Neuronal stem cell (in vitro differentiated cells): ENCODE measurements around the gene STAP1.

Experiments
- DNase-seq: peaks from one replicate; pipeline ENCODE4 v3.0.0-alpha.2; 2013; ENCODE audit warnings: low spot score
- H2AFZ ChIP-seq: one replicate; pipeline ENCODE4 v1.6.1; 2013; ENCODE audit warnings: mild to moderate bottlenecking, low read length, inconsistent platforms
- H2AK5ac ChIP-seq: 2 replicates; pipeline ENCODE4 v1.6.1; 2013; ENCODE audit warnings: low read depth, mild to moderate bottlenecking, inconsistent platforms, low read length, moderate library complexity, mixed read lengths
- H2BK120ac ChIP-seq: 2 replicates; pipeline ENCODE4 v1.6.1; 2013; ENCODE audit warnings: low read depth, mild to moderate bottlenecking, inconsistent platforms, low read length, moderate library complexity, mixed read lengths
- H2BK12ac ChIP-seq: one replicate; pipeline ENCODE4 v1.6.1; 2013; ENCODE audit warnings: low read length, inconsistent platforms
- H2BK15ac ChIP-seq: 2 replicates; pipeline ENCODE4 v1.6.1; 2013; ENCODE audit warnings: mild to moderate bottlenecking, low read length, inconsistent platforms, mixed read lengths
- H2BK5ac ChIP-seq: one replicate; pipeline ENCODE4 v1.6.1; 2013; ENCODE audit warnings: inconsistent platforms, mild to moderate bottlenecking, low read length, moderate library complexity
- H3K14ac ChIP-seq: one replicate; pipeline ENCODE4 v1.6.1; 2013; ENCODE audit warnings: low read length, inconsistent platforms
- H3K18ac ChIP-seq: 2 replicates; pipeline ENCODE4 v1.6.1; 2013; ENCODE audit warnings: low read length, inconsistent platforms
- H3K23ac ChIP-seq: 2 replicates; pipeline ENCODE4 v1.6.1; 2013; ENCODE audit warnings: low read depth, mild to moderate bottlenecking, mixed read lengths, low read length, inconsistent platforms; ENCODE audit not compliant: poor library complexity
- H3K27ac ChIP-seq: replicated peaks from 3 replicates; pipeline ENCODE4 v1.5.1; 2013; ENCODE audit warnings: low read length, inconsistent platforms
- H3K27me3 ChIP-seq, 3 experiments: 2 replicates each; pipeline ENCODE4 v1.6.1; 2013; ENCODE audit warnings: low read length in 3 of 3, mild to moderate bottlenecking in 2 of 3, inconsistent platforms in 1 of 3, low read depth in 1 of 3, mixed read lengths in 1 of 3, moderate library complexity in 1 of 3; ENCODE audit not compliant: control insufficient read depth in 3 of 3, insufficient read depth in 3 of 3
- H3K36me3 ChIP-seq, 2 donors: replicated peaks in 1 of 2; 2 replicates each; pipeline ENCODE4 v1.6.1; 2013; ENCODE audit warnings: low read length in 2 of 2; ENCODE audit not compliant: control insufficient read depth in 2 of 2, insufficient read depth in 2 of 2
- H3K4ac ChIP-seq: 2 replicates; pipeline ENCODE4 v1.6.1; 2013; ENCODE audit warnings: inconsistent platforms, mild to moderate bottlenecking, low read length, moderate library complexity
- H3K4me1 ChIP-seq, 2 donors: 1 replicate in 1 of 2; 2 replicates in 1 of 2; pipeline ENCODE4 v1.6.1; 2013; ENCODE audit warnings: low read length in 2 of 2, low read depth in 1 of 2; ENCODE audit not compliant: control insufficient read depth in 2 of 2, insufficient read depth in 1 of 2
- H3K4me2 ChIP-seq: one replicate; pipeline ENCODE4 v1.6.1; 2013; ENCODE audit warnings: mild to moderate bottlenecking, low read length, inconsistent platforms; ENCODE audit not compliant: insufficient read depth, poor library complexity, severe bottlenecking
- H3K4me3 ChIP-seq, 2 donors: 2 replicates each; pipeline ENCODE4 v1.5.1; 2013; ENCODE audit warnings: low read length in 2 of 2, mild to moderate bottlenecking in 2 of 2, inconsistent platforms in 1 of 2, moderate library complexity in 1 of 2
- H3K79me1 ChIP-seq: one replicate; pipeline ENCODE4 v1.6.1; 2013; ENCODE audit warnings: low read depth, mild to moderate bottlenecking, inconsistent platforms, low read length, moderate library complexity
- H3K9ac ChIP-seq: one replicate; pipeline ENCODE4 v1.6.1; 2013; ENCODE audit warnings: mild to moderate bottlenecking, low read depth, low read length, inconsistent platforms; ENCODE audit not compliant: poor library complexity
- H3K9me3 ChIP-seq, 2 donors: replicated peaks in 1 of 2; 2 replicates each; pipeline versions ENCODE3 to v1.6.1; 2013; ENCODE audit warnings: low read length in 2 of 2, mild to moderate bottlenecking in 2 of 2, inconsistent platforms in 1 of 2, low read depth in 1 of 2, mixed read lengths in 1 of 2, moderate library complexity in 1 of 2; ENCODE audit not compliant: control insufficient read depth in 2 of 2, insufficient read depth in 1 of 2
- H4K8ac ChIP-seq: one replicate; pipeline ENCODE4 v1.6.1; 2013; ENCODE audit warnings: low read depth, mild to moderate bottlenecking, inconsistent platforms, low read length, moderate library complexity
- H4K91ac ChIP-seq: one replicate; pipeline ENCODE4 v1.6.1; 2013; ENCODE audit warnings: low read length, low read depth, mild to moderate bottlenecking, inconsistent platforms; ENCODE audit not compliant: poor library complexity
- WGBS, 2 donors: extraction: QIAGEN DNeasy Blood & Tissue Kit; methylation state at CpG; one replicate each; pipeline ENCODE4 v1.1.7; 2013; ENCODE audit warnings: missing lambda C conversion rate in 2 of 2, mixed read lengths in 1 of 2; ENCODE audit not compliant: insufficient read length in 2 of 2, insufficient replicate concordance in 1 of 2; ENCODE audit errors: extremely low coverage in 2 of 2; 5-methylcytosine and 5-hydroxymethylcytosine counted together

Gene STAP1

DNA sequence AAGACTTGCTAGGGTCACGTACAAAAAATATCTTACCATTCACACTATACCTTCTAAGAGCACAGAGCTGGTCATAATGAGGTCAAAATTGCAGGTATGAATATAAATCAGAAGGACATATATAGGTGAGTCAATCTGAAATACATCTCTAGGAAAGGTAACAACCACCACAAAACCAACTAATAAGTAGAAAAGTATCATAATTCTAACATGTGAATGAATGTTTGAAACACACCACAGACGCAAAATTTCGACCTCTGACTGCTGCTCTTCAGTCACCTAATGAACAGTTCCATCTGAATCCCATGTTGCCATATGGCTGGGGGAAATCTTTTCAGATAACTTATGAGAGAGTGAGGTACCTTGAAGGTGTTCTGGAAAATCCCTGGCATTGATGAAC lies 22.1 kb downstream of the STAP1 start:
- no peaks in the 10 kb centered on the region for H3K36me3 ChIP-seq
- no peak overlapping the region for H2BK15ac ChIP-seq
- no peak overlapping the region for H3K4me2 ChIP-seq
- no CpG with 5 or more reads among the region's 3 CpGs for WGBS, 2 donors
- H4K91ac ChIP-seq: no peak overlapping the region
- no peak overlapping the region for H2AFZ ChIP-seq
- no peaks in the 10 kb centered on the region for H3K27me3 ChIP-seq
- no peak overlapping the region for H2BK5ac ChIP-seq
- H3K18ac ChIP-seq: no peak overlapping the region
- no peak overlapping the region for H4K8ac ChIP-seq
- no peak overlapping the region for H2AK5ac ChIP-seq
- H3K9me3 ChIP-seq: no peaks in the 10 kb centered on the region
- no peaks in the 10 kb centered on the region for H3K79me1 ChIP-seq
- no peaks in the 10 kb centered on the region for H3K4me1 ChIP-seq
- no peak overlapping the region for H3K23ac ChIP-seq
- H2BK120ac ChIP-seq: no peak overlapping the region
- H3K4ac ChIP-seq: no peak overlapping the region
- H3K9ac ChIP-seq: no peak overlapping the region
- no peak overlapping the region for H3K27ac ChIP-seq
- no peak for DNase-seq
- H3K4me3 ChIP-seq: no peak overlapping the region
- H3K14ac ChIP-seq: no peak overlapping the region
- no peak overlapping the region for H2BK12ac ChIP-seq

DNA sequence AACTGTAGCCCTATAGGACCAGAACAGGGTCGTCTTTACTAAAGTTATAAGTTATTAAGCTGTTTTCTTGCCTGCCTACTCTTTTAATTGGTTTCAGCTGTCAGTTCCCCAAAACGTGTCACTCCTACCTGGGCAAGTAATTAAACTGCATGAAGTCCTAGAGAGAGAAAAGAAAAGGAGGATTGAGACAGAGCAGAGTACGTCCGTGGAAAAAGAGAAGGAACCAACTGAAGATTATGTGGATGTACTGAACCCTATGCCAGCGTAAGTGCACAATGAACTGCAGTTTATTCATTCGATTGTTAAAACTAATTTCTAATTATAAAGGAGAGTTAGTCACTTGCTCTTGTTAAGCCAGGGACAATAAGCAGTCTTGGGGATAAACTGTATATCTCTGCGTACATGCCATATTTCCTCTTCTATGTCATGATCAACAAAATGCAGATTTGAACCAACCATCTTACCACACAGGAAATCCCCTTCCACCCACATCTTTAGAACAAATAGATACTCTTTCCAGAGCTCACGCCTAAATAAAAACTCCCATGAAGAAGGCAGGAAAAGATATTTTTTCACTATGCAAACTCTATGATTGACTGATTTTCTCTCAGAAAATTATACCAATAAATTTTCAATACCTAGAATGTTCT lies 22.8 kb downstream of the STAP1 start:
- Histone ChIP-seq H3K23ac (no peak overlapping the region), H2BK5ac (no peak overlapping the region), H3K27ac (no peak overlapping the region), H2BK15ac (no peak overlapping the region), H2AFZ (no peak overlapping the region), H2BK120ac (no peak overlapping the region), H3K18ac (no peak overlapping the region), H4K91ac (no peak overlapping the region), H3K4me3 (no peak overlapping the region), H2BK12ac (no peak overlapping the region), H3K4me1 (no peaks in the 10 kb centered on the region), H3K9ac (no peak overlapping the region), H3K79me1 (no peaks in the 10 kb centered on the region), H3K4ac (no peak overlapping the region), H4K8ac (no peak overlapping the region), H3K4me2 (no peak overlapping the region), H2AK5ac (no peak overlapping the region), H3K14ac (no peak overlapping the region), H3K36me3 (no peaks in the 10 kb centered on the region), H3K27me3 (no peaks in the 10 kb centered on the region), H3K9me3 (no peaks in the 10 kb centered on the region)
- DNase-seq: no peak
- no CpG with 5 or more reads among the region's 8 CpGs for WGBS, 2 donors

DNA sequence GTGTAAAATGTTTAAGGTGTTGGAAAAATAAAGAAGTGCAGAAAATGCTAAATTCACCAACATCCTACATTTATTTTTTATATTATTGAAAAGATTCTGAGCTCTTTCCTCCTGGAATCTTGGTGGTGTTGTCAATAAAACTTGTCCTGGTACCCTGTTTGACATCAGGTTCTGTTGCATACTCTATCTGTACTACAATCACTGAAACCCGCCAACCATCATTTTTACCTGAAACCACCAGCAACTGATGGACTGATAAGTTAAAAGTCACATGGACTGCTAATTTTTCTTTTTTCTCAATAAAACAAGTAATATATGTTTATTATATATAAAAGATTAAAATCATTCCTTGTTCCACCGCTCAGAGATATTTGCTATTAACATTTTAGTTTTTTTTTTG lies 23.4 kb downstream of the STAP1 start:
- Histone ChIP-seq H3K36me3 (no peaks in the 10 kb centered on the region), H2BK15ac (no peak overlapping the region), H3K14ac (no peak overlapping the region), H3K4ac (no peak overlapping the region), H3K4me1 (no peaks in the 10 kb centered on the region), H3K9ac (no peak overlapping the region), H2AFZ (no peak overlapping the region), H2BK5ac (no peak overlapping the region), H3K9me3 (no peaks in the 10 kb centered on the region), H3K27me3 (no peaks in the 10 kb centered on the region), H4K8ac (no peak overlapping the region), H3K79me1 (no peaks in the 10 kb centered on the region), H3K4me3 (no peak overlapping the region), H3K18ac (no peak overlapping the region), H3K27ac (no peak overlapping the region), H3K23ac (no peak overlapping the region), H2BK120ac (no peak overlapping the region), H3K4me2 (no peak overlapping the region), H2AK5ac (no peak overlapping the region), H4K91ac (no peak overlapping the region), H2BK12ac (no peak overlapping the region)
- no peak for DNase-seq
- no CpG with 5 or more reads among the region's 2 CpGs for WGBS, 2 donors

DNA sequence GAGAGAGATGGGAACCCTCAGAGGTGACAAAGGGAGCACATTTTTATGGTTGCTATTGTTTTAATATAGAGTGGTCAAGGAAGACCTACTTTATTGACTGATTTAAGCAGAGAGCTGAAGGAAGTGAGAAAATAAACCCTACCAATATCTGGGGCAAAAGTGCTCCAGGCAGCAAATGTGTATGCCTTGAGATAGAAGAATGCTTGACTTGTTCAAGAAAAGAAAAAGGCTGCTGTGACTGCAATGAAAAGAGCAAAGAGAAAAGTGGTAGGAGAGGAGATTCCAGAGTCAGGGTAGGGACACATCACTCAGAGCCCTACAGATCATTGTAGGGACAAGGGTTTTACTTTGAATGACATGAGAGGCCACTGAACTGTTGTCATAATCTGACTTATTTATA lies 26.0 kb downstream of the STAP1 start:
- Histone ChIP-seq H3K27ac (no peak overlapping the region), H3K4me1 (no peaks in the 10 kb centered on the region), H4K8ac (no peak overlapping the region), H2BK12ac (no peak overlapping the region), H3K18ac (no peak overlapping the region), H2BK5ac (no peak overlapping the region), H3K4ac (no peak overlapping the region), H4K91ac (no peak overlapping the region), H3K9ac (no peak overlapping the region), H3K14ac (no peak overlapping the region), H3K79me1 (no peaks in the 10 kb centered on the region), H3K4me2 (no peak overlapping the region), H3K23ac (no peak overlapping the region), H2BK15ac (no peak overlapping the region), H3K36me3 (no peaks in the 10 kb centered on the region), H2BK120ac (no peak overlapping the region), H3K9me3 (no peaks in the 10 kb centered on the region), H2AFZ (no peak overlapping the region), H2AK5ac (no peak overlapping the region), H3K27me3 (no peaks in the 10 kb centered on the region), H3K4me3 (no peak overlapping the region)
- no peak for DNase-seq
